HL-60 (cell line): Measurements from ENCODE around the gene TOPAZ1.

Experiments
- DNase-seq, 2 experiments: peaks; one replicate each; pipeline ENCODE4 v3.0.0-alpha.2; 2010 to 2020; ENCODE audit warnings: low read depth in 1 of 2, low spot score in 1 of 2
- H3K27ac ChIP-seq: fragments of 250-450 bp; sonication (Bioruptor Pico); replicated peaks from 2 replicates; pipeline ENCODE4 v1.5.1; 2020; ENCODE audit warnings: mild to moderate bottlenecking, moderate library complexity
- H3K27me3 ChIP-seq: fragments of 250-450 bp; sonication (Bioruptor Pico); 2 replicates; pipeline ENCODE4 v1.5.1; 2021; ENCODE audit warnings: mild to moderate bottlenecking, moderate library complexity; ENCODE audit not compliant: insufficient read depth, poor library complexity, severe bottlenecking
- H3K4me3 ChIP-seq: replicated peaks from 2 replicates; pipeline ENCODE4 v1.5.1; 2011; ENCODE audit warnings: mild to moderate bottlenecking, control low read depth, low read length; ENCODE audit not compliant: insufficient read depth
- CTCF ChIP-seq: IDR thresholded peaks from one replicate; pipeline ENCODE4 v1.5.1; 2011; ENCODE audit warnings: low read length, control low read depth, inconsistent platforms; ENCODE audit not compliant: insufficient read depth
- GABPA ChIP-seq: IDR thresholded peaks from 2 replicates; pipeline ENCODE4 v1.6.1; 2012; ENCODE audit warnings: low read depth
- POLR2AphosphoS5 ChIP-seq: IDR thresholded peaks from 2 replicates; pipeline ENCODE4 v1.6.1; 2012; ENCODE audit warnings: low read depth
- REST ChIP-seq: IDR thresholded peaks from 2 replicates; pipeline ENCODE4 v1.6.1; 2012; ENCODE audit warnings: low read depth; ENCODE audit not compliant: insufficient replicate concordance
- SPI1 ChIP-seq: IDR thresholded peaks from 2 replicates; pipeline ENCODE4 v1.6.1; 2012; ENCODE audit warnings: low read depth, mild to moderate bottlenecking, borderline replicate concordance

The TOPAZ1 gene

GRCh38 chr3:44240061-44240460, 1.6 kb upstream of the TOPAZ1 start:
- no peak for TF ChIP-seq SPI1
- no peak for TF ChIP-seq REST
- TF ChIP-seq GABPA: no peak
- no peak for TF ChIP-seq POLR2AphosphoS5
- TF ChIP-seq CTCF: no peak

GRCh38 chr3:44242721-44243120, 1.0 kb downstream of the TOPAZ1 start:
- Histone ChIP-seq H3K4me3 (no peak overlapping the region), H3K27ac (no peak overlapping the region), H3K27me3 (no peaks in the 10 kb centered on the region)
- no peak for TF ChIP-seq POLR2AphosphoS5
- TF ChIP-seq REST: no peak
- no peak for TF ChIP-seq CTCF
- TF ChIP-seq SPI1: no peak
- TF ChIP-seq GABPA: no peak
- no peak for DNase-seq

More at GRCh38 chr3:44240061-44240460, 1.6 kb upstream of the TOPAZ1 start:
- H3K27me3 ChIP-seq: no peaks in the 10 kb centered on the region
- no peak for DNase-seq
- H3K27ac ChIP-seq: no peak overlapping the region
- no peak overlapping the region for H3K4me3 ChIP-seq

- TF ChIP-seq REST (no peak), CTCF (no peak), GABPA (no peak), SPI1 (no peak), POLR2AphosphoS5 (no peak)
- Histone ChIP-seq H3K27me3 (no peaks in the 10 kb centered on the region), H3K27ac (no peak overlapping the region), H3K4me3 (no peak overlapping the region)
- DNase-seq: no peak
Observed at GRCh38 chr3:44248152-44248551, 6.5 kb downstream of the TOPAZ1 start.
